AG08396 (cell line): ENCODE results near the gene CHST15.
A peak's percentile ranks its signal among the peaks of the same experiment; 100 is the strongest.
"Not testable (repeated sequence)": the region's sequence is repeated elsewhere in the genome, so short reads cannot be mapped to it uniquely, and the experiment has no call there.

Source experiments
- DNase-seq: peaks from one replicate; pipeline ENCODE4 v3.0.0; 2012; ENCODE audit warnings: low spot score, mixed read lengths

Gene CHST15

DNA sequence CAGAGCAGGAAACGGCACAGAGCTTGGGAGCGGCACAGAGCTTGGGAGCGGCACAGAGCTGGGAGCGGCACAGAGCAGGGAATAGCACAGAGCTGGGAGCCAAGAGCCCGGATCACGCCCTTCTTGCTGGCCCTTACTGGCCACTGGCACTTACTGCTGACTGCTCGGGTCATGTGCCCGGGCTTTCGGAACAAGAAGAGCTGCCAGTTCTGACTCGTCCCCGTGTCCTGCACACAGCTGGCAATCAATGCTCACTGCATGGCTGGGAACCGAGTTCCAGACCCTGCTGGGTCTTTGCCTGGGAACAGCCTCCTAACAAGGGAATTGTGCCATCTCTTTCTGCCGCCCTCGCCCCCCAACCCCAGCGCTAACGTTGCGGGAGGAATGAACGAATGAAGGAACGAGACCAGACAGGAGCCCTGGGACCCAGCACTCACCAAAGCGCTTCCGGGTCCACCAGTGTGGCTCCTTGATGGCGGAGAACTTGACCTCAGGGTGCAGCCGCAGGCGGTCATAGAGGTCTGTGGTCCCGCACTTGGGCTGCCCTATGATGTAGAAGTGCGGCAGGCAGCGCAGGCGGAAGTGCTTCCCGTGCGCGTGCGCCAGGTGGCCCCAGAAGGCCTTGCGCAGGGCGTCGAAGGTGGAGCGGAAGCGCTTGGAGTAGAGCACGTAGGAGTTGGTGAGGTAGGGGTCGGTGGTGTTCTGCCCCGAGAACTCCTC is 49.1 kb downstream of the CHST15 start:
- DNase-seq: no peak

GRCh38 chr10:124043310-124044142 is 49.9 kb downstream of the CHST15 start:
- no peak for DNase-seq

DNA sequence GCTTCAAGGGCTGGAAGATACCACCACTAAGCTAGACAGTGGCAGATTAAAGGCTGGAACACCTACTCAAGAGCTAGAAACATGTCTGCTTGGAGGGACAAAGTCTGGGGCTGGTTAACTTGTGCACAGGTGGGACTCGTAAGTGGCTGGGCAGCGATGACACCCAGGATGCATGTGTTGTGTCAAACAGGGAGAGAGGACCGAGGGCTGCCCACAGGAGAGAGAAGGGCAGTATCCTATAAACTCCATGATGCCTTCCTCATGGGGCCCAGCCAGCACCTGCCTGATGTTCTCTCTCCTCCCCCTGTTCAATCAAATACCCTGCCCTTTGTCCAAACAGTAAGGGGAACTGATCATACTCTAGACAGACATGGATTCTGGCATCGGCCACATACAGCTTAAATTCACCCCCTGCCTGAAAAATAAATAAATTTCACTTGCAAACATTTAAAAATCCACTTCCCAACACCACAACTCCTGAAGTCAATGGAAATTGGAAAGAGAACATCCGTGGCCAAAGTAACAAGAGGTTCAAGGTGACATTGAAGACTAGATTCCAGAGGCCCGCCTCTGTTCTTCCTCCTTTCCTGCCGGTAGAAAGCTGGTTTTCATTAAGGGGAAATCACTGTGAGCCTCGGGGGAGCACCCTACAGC is 50.6 kb downstream of the CHST15 start:
- DNase-seq: no peak

GRCh38 chr10:124041675-124042445 is 51.5 kb downstream of the CHST15 start:
- peak; percentile 57 for DNase-seq

DNA sequence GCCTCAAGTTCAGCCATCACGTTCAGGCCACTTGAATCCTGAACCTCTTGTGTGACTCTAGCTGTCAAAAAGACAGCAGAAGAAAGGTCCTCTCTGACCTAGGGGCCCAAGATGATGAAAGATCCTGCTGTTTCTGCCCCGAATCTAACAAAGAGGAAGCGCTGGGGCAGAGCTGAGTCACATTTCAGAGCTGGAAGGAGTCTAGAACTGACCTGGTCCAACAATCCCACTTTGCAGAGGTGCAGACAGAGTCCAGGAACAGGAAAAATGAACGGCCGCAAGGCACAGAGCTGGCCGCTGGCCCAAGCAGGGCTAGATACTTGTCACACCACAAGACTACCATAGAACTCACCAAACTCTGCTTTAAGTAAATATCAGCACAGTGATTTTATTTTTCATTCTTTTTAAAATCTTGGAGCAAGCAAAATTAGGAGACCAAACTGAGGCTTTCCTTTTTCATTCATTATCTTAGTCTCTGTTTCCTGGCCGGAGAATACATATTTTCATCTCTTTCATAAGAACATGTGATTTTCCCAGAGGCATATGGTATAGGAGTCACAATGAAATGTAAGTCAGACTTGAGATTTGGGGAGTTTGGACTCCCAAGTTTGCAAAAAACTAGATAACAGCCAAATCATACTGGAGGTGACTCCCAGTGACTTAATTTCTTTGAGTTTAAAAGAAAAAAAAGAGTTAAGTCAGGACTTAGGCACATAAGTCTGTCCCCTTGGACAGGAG is 52.8 kb downstream of the CHST15 start:
- no peak for DNase-seq

DNA sequence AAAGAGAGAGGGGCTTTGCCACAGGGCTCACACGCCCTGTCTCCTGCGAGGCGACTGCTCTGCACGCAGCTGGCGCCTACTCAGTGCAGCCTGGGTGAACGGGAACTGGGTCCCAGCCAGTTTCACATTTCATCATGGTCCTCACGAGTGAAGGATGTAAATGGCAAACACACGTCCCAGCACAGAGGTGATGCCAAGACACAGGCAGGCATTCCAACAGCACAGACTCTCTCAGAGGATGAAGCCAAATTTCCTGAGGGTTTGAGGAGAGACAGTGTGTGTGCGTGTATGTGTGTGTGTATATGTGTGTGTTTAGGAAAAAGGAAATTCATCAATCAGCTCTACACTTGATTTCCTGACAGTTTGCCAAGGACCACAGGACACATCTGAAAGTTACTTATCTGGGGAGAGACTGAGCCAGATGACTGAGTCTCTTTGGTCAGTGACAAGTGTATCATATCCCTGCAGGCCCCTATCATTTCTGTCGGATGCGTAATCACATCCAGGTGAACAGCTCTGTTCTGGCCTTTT is 53.9 kb downstream of the CHST15 start:
- DNase-seq: no peak

- DNase-seq: no peak
Observed at GRCh38 chr10:124037784-124038183, 55.6 kb downstream of the CHST15 start.

GRCh38 chr10:124037286-124037685 is 56.1 kb downstream of the CHST15 start:
- DNase-seq: no peak

- no peak for DNase-seq
Observed at GRCh38 chr10:124036746-124037145, 56.7 kb downstream of the CHST15 start.

DNA sequence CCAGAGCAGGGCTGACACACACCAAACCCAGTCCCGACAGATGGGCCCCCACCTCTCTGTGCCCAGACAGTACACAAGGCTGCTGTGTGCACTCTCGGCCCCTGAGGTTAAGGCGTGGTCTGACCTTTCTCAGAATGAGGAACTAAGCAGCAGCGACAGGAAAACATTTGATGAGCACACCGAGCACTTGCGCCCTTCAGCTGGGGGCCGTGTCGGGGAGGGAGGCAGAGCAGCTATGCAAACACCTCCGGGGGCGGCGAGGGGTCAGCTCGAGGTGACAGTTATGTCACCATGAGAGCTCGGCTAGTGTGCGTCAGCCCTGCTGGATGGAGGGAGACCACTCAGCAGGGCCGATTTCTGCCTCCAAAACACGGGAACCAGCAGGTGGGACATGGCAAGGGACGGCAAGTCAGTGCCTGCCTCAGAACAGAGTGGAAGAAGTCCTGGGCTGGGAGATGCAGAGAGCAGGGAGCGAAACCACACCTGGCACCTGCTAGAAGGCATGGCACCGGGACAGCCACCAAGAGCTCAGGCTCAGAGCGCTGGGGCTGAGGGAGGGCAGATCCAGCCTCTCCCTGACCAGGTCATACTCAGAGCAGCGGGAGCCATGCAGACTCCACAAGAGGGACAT is 57.4 kb downstream of the CHST15 start:
- no peak for DNase-seq

DNA sequence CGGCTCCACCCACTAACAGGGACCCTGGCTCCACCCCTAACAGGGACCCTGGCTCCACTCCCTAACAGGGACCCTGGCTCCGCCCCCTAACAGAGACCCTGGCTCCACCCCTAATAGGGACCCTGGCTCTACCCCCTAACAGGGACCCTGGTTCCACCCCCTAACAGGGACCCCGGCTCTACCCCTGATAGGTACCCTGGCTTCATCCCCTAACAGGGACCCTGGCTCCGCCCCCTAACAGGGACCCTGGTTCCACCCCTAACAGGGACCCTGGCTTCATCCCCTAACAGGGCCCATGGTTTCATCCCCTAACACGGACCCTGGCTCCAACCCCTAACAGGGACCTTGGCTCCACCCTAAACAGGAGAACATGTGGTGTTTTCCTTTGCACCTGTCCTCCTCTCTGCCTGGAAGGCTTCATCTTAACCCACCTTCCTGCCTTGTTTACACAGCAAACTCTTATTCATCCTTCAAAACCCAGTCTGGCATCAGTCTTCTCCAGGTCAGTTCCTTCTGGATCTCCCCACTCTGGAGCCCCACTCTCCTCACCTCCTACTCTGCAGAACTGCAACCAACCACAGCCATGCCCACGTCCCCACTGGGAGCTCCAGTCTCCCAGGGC is 58.0 kb downstream of the CHST15 start:
- no peak for DNase-seq

- not testable (repeated sequence) for DNase-seq
Observed at GRCh38 chr10:124034576-124035305, 58.7 kb downstream of the CHST15 start.

GRCh38 chr10:124033887-124034218 is 59.5 kb downstream of the CHST15 start:
- DNase-seq: peak; percentile 56

DNA sequence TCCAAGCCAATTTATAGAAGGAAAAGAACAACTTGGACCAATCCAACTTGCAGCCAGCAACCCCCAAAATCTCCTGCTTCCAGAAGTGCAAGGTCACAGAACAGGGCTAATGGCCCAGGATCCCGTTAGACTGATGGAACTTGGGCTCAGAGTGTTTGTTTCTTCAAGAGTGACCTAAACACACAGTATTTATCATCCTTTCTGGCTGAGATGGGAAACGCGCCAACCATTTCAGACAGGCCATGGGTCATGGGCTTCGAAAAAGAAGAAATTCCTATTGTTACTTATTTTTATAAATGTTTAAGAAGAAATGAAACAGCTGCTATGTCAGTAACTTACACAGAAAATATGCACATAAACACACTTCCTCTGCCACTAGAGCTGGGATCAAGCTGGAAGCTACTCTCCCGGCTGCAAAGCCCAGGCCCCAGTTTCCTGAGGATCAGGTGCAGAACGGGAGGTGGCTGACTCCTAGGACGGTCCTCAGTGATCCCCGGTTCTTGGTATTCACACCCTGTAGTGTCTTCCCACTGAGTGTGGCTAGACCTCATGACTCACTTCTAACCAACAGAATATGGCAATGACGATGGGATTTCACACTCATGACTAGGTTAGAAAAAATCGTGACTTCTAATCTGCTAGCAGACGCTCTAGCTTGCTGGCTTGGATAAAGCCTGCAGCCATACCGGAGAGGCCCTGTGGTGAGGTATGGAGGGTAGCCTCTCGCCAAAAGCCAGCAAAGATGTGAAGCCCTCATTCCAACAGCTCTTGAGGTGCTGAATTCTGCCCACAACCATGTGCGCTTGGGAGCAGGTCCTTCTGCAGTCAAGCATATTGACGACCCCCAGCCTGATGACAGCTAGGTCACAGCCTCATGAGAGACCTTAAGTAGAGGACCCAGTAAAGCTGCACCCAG is 60.2 kb downstream of the CHST15 start:
- peak; percentile 88 for DNase-seq

GRCh38 chr10:124032087-124032935 is 61.1 kb downstream of the CHST15 start:
- DNase-seq: peak; percentile 26

GRCh38 chr10:124030492-124031110 is 62.8 kb downstream of the CHST15 start:
- DNase-seq: no peak

GRCh38 chr10:124030061-124030460 is 63.3 kb downstream of the CHST15 start:
- DNase-seq: no peak
